GM21737 (cell line): ENCODE results near the gene AKR1B1.
"Not testable (repeated sequence)": the region's sequence is repeated elsewhere in the genome, so short reads cannot be mapped to it uniquely, and the experiment has no call there.

Experiments used
- ATAC-seq: cut with Tn5 transposase; IDR thresholded peaks from one replicate; pipeline ENCODE4 v1.9.1; 2021; ENCODE audit warnings: mild to moderate bottlenecking, moderate library complexity; ENCODE audit not compliant: unreplicated experiment

The AKR1B1 gene

DNA sequence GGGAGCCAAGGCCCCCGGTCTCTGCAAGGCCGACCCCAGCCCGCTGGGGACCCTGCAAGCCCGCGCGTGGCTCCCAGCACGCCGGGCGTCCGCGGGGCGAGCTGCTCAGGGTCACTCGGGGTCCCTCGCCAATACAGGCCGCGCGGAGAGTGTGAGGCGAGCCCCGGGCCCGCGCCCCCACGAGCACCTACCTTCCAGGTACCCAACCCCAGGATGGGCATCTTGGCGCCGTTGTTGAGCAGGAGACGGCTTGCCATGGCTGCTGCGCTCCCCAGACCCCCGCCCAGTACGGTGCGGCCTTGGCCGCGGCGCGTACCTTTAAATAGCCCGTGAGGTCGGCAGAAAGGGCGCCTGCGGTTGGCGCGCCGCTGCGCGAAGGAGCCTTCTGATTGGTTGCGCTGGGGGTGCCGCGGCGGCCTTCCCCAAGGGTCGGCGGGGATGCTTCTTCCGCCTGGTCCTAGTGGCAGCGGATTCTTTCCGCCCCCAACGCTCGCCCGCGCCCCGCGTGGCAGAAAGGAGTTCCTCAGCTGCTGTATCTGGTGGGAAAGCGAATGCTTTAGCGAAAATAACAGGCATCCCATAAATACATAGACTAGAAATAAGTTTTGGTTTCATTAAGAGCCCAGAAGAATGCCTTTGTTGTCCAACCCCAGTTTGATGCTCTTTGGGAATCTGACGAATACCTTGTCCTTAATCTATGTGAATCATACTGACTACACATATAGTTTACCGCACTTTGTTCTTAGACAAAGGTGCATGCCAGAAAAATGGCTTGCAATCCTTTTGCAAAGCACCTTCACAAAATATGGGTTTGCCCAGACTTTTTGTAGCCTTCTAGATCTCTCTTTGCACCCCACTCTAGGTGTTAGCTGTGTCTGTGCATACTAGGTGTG lies at the start of gene AKR1B1:
TSS of gene AKR1B1 (minus strand) at position 295 of the 893 bp plus-strand sequence. CDS start at position 257, 38 bp downstream.
- peak; percentile 94 for ATAC-seq

DNA sequence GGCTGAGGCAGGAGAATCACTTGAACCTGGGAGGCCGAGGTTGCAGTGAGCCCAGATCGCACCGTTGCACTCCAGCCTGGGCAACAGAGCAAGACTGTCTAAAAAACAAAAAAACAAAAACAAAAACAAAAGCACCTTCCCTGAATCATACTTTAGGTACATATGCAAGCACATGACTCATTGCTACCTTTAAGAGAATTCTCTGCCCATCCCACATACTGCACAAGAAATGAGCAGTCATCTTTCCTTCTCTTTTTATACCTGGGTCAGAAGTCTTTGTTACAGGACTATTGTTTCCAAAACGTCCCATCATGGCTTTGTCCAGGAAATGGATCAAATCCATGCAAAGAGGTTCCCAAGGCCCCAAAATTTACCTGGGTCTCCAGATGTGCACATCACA lies 47.0 kb upstream of the AKR1B1 start:
- ATAC-seq: no peak

DNA sequence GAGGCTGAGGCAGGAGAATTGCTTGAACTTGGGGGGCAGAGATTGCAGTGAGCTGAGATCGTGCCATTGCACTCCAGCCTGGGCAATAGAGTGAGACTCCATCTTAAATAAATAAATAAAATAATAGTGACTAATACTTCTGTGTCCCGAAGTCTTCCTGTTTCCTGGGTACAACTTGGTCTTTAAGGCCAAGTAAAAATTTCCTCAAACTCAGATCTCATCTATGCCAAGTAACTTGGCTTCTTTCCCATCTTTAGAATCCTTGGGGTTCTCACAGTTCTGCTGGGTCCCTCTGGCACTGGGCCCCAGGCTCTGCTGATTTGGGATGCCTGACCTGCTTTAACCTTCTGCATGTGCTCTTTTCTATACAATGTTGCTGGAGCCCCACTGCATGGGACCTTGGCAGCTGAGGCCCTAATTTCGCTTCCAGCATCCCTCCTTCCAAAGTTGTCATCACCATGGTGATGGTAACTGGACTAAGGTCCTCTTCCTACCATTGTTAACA lies 45.8 kb upstream of the AKR1B1 start:
- no peak for ATAC-seq

DNA sequence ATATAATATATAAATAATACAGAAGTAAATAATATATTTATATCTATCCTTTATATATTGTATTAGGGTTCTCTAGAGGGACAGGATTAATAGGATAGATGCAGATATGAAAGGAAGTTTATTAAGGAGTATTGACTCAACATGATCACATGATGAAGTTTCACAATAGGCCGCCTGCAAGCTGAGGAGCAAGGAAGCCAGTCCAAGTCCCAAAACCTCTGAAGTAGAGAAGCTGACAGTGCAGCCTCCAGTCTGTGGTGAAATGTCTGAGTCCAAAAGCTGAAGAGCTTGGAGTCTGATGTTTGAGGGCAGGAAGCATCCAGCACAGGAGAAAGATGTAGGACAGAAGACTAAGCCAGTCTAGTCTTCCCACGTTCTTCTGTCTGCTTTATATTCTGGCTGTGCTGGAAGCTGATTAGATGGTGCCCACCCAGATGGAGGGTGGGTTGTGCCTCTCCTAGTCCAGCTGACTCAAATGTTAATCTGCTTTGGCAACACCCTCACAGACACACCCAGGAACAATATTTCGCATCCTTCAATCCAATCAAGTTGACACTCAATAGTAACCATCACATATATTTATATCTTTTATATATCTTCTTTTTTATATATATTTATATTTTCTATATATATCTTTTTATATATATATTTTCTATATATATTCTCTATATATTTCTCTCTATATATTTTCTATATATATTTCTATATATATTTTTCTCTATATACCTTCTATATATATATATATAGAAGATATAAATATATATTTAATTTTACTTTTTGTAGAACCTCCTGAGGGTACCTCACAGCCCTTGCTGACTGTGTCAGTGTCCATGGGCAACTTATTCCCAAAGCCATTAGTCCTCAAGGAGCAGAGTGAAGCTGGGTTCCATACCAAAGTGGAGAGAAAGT lies 43.8 kb upstream of the AKR1B1 start:
- ATAC-seq: no peak

DNA sequence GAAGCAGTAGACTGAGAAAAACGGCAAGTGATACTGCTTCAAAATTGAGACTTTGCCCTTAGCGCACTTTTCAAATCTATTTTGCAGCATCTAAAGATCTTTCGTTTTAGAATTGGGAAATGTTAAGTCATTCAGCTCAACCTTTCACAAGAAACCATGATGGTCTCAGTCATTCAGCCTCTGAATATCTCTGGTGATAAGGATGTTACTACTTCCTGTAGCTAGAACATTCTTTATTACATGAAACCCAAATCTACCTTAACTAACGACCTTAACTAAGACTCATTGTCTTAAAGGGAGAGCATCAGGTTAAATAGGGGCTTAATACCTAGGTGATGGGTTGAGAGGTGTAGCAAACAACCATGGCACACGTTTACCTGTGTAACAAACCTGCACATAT lies 42.1 kb upstream of the AKR1B1 start:
- no peak for ATAC-seq

DNA sequence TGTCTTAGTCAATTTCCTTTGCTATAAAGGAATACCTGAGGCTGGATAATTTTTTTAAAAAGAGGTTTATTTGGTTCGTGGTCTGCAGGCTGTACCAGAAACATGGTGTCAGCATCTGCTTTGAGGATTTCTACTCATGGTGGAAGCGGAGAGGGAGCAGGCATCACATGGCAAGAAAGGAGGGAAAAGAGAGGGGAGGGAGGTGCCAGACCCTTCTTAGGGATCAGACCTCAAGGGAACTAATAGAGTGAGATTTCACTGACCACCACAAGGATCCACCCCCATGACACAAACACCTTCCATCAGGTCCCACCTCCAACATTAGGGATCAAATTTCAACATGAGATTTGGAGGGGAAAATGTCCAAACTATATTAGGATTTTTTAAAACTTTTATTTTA lies 41.5 kb upstream of the AKR1B1 start:
- no peak for ATAC-seq

DNA sequence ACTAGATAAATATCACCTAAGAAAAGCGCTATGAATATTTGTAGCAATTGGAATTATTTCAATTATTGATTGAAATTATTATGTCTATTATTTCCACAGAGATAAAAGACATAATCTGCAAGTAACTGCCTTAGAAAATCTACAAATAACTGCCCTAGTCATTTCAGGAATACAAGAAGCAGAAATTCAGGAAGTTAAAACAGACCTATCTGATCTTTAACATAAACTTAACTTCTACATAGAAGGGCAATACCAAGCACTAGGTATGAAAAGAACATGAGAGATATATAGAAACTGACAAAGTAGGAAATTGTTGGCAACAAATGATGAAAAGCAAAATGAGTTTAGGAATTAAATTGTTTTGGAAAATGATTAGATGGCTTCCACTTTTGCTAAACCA lies 36.6 kb upstream of the AKR1B1 start:
- ATAC-seq: no peak

DNA sequence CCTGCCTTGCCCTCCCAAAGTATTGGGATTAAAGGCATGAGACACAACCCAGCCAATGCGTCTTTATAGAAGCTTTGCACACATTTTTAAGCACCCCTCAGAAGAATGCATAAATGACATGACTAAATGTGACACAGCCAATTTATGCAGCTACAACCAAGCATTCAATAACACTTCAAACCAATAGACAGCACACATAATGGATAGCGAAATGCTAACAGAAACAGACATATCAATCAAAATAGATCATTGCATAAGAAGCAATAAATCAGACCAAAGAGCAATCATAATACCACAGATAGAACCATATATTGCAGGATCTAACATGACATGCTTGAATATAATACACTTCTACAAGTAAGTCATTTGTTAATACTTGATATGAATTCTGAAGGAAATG lies 34.2 kb upstream of the AKR1B1 start:
- ATAC-seq: no peak

DNA sequence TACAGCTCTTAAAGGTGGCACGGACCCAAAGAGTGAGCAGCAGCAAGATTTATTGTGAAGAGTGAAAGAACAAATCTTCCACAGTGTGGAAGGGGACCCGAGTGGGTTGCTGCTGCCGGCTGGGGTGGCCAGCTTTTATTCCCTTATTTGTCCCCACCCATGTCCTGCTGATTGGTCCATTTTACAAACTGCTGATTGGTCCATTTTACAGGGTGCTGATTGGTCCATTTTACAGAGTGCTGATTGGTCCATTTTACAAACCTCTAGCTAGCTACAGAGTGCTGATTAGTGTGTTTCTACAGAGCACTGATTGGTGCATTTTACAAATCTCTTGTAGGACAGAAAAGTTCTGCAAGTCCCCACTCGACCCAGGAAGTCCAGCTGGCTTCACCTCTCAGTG lies 28.8 kb upstream of the AKR1B1 start:
- not testable (repeated sequence) for ATAC-seq

DNA sequence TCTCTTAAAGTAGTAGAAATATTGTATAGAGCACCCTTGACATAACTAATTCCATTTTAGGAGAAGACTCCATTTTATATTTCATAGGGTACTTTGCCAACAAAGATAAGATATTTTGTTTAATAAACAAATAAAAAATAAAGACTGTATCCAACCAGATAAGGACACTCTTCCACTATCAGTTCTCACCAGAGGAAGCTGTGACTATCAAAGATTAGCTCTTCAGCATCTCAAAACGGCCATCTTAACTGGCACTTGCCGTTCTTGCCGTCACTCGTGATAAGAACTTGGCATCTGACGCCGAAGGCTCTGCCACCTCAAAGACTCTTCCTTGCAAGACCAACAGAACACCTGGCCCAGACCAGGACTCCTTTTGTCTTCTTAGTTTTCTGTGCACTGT lies 26.3 kb upstream of the AKR1B1 start:
- no peak for ATAC-seq

DNA sequence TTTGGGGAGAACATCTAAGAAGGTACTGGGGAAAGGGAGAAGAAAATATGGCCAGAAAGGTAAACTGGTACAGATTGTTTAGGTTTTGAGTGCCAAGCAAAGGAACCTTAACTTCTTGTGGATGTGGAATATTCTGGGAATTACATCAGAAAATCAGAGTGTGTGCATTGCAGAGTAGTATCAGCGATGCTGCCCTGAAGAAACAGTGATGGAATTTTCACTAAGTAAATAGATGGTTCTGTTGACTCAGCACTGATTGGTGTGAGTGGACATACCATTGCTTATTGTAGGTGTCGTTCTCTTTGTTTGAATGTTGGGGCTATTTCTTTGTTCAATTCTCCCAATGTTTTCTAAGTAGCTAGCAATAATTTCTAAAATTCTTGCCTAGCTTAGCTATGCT lies 24.4 kb upstream of the AKR1B1 start:
- ATAC-seq: no peak

DNA sequence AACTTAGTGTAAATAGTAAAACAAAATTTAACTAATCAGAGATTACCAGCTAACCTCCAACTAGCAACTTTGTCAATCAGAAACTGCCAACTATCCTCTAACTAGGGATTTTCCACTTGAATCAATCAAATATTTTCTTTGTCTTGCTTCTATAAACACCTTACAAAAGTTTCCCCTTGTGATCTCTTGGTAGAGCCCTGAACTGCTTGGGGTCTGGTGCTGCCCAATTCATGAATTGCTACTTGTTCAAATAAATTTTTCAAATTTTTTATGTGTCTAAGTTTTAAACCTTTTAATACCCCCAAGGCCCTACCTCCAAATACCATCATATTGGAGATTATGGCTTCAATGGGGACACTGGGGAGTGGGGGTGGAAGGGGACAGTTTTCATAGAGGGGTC lies 24.0 kb upstream of the AKR1B1 start:
- ATAC-seq: no peak

DNA sequence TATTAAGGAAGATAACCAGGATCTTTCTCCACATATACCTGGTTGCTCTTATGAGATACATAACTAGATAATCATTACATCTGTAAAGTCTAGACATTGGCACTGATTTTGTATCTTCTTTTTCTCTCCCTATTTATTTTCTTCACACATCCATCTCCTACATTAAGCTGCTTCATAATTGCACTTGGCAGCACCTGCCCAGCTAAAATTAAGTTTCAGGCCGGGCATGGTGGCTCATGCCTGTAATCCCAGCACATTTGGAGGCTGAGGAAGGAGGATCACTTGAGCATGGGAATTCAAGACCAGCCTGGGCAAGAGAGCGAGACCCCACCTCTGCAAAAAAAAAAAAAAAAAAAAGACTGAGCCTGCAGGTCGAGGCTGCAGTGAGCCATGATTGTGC lies 22.3 kb upstream of the AKR1B1 start:
- no peak for ATAC-seq

DNA sequence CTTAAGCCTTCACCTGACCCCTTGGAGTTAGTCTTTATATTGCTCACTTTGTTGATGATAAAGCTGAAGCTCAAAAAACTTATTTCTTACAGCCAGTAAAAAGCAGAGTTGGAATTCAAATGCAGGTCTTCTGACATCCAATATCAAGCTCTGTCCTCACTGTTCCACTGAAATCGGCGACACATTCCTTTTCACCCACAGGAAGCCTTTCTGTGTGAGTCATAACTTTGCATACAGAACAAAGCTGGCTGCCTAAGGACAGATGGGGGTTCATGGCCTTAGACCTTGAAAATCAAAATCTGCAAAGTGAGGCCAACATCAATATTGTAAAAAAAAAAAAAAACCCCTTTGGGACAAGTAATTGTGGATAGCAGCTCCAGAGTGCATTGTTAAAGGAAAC lies 21.8 kb upstream of the AKR1B1 start:
- ATAC-seq: no peak

DNA sequence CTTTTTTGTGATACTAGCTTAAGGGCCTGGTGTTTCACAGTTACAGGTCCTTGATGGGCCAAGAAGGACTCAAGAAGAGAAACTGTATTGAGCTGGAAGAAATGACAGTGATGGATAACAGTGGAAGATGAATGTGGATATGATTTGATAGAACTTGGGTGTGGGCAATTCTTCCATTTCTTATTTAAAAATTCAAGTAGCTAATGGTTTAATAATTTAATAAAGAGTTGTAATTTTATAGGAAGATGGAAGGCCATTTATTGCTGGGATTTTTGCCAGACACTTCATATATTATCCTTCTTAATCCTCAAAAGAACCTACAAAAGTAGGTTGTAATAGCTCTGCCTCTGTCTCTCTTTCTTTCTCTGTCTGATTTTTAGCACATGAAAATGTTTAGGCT lies 21.3 kb upstream of the AKR1B1 start:
- no peak for ATAC-seq

DNA sequence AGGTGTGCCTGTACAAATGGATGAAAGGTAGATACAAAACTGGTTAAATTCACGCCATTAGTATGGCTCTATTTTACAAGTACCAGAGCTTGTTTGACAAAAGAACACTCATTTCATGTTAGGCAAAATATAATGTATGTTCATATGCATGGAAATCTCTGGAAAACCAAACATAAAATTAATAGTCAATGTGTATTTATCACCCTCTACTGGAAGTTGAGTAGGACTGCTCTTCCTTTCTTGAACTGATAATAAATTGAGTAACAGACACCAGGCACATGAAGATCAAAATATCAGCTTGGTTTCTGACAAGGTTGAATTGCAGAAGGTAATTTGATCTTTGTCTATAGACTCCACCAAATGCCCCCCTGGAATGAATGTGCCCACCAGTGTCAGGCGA lies 19.8 kb upstream of the AKR1B1 start:
- no peak for ATAC-seq

DNA sequence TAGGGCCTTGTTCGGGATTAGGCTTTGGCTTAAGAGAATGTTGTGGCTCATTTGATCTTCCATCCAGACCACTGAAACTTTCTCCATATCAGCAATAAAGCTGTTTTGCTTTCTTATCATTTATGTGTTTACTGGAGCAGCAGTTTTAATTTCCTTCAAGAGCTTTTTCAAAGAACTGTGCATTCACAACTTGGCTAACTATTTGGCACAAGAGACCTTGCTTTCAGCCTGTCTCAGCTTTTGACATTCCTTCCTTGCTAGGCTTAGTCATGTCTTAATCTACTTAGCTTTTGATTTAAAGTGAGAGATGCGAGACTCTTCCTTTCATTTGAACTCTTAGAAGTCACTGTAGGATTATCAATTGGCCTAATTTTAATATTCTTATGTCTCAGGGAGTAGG lies 19.1 kb upstream of the AKR1B1 start:
- no peak for ATAC-seq

DNA sequence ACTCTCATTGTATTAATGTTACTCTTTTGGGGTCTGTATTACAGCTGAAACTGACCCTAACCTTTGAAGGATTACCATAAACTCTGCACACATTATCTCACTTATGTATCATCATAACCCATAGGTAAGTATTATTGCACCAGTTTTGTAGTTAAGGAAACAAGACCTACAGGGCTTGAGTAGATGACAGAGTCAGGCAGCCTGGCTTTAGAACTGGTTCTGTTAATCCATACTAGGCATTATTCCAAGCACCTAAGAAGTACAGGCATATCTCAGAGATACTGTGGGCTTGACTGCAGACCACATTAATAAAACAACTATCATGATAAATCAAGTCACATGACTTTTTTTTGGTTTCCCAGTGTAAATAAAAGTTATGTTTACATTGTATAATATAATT lies 17.1 kb upstream of the AKR1B1 start:
- no peak for ATAC-seq

DNA sequence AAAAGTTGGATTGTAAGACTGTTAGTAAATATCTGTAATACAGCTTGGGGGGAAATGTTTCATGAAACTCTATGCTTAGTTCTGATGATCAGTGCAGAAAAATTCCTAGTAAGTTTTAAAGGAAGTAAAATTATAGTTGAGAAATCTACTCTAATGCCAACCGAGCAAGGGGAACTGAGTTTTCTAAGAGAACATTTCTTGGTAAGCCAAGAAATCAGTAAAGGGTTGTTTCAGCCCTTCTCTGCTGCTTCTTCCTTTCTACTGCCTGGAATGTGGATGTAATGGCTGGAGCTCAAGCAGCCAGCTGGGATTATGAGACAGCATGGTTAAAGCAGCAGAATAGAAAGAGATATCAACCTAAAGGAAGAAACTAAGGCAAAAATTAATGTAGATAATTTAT lies 15.9 kb upstream of the AKR1B1 start:
- ATAC-seq: no peak

DNA sequence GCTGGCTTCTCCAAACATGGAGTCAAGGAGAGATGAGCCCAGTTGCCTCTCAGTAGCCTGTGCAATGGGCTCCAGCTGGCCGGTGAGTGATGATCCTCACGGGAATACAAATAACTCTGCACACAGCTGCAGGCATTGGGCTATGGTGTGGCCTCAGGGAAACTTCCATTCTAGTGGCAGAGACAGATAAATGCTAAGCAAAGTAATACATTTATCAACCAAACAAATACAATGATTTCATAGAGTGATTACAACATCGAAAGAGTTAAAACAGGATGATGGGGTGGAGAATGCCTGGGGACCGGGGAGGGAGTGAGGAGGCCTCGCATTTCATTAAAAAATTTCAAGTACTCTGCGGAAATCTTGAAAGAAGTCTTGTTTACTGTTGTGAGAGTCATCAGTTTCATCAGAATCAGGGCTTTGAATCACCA lies 15.0 kb upstream of the AKR1B1 start:
- no peak for ATAC-seq

DNA sequence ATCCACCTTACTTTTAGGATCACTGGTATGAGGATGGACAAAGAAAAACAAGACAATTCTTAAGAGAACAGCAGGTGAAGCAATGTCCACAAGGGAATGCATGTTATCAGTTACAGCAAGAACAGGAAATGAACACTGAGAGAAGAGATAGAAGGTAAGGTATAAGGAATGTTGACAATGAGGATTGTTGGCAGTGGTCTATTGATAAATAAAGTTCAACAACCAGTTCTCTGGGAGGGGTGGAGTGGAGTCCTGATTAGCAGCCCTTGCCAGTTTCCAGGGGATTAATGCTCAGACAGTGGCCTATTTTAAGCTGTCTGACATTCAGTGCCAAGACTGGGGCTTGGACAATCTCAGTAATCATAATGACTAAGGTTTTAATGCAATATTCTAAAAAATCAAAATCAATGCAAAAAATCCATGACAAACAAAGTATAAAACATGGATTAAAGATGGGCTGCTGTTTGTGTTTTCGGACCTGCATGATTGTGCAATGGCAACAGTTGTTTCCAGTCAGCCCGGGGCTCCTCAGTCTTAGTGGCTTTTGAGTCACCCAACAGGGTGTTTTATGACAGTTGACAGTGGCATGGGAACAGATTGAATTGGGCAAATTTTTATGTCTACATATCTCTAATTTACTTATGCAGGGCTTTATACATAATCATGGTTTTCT lies 13.8 kb upstream of the AKR1B1 start:
- no peak for ATAC-seq
